CD4-positive, alpha-beta T cell treated with Interferon gamma for 1 hour (primary cell): Measurements from ENCODE around the gene S100A10.

Source experiments
- DNase-seq: peaks from one replicate; pipeline ENCODE4 v3.0.0-alpha.2; 2020

Gene S100A10

GRCh38 chr1:152009691-152010090, 16.0 kb upstream of the S100A10 start:
- DNase-seq: no peak

DNA sequence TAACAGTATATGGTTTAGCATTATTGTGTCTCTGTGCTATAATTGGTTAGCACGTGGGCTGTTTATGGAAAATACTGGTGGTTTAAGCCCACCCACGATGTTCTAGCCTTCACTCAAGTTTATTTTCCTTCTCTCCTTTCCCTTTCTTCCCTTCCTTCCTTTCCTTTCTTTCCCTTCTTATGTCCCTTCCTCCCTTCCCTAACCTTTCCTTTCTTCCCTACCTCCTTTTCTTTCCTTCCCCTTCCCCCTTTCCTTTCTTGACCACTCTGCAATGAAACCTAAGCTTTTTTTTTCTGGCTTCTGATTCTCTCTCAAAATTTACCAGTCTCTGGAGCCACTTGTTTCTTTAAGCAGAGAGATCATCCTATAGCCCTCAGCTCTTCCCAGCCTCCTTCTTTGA, 13.4 kb upstream of the S100A10 start:
- DNase-seq: no peak

- no peak for DNase-seq
Observed at GRCh38 chr1:152005360-152005912, 11.8 kb upstream of the S100A10 start.

GRCh38 chr1:152003846-152004442, 10.3 kb upstream of the S100A10 start:
- no peak for DNase-seq

- no peak for DNase-seq
Observed at GRCh38 chr1:152002960-152003359, 9.3 kb upstream of the S100A10 start.

- DNase-seq: peak; percentile 66
Observed at GRCh38 chr1:152001631-152002584, 8.2 kb upstream of the S100A10 start.

- DNase-seq: peak; percentile 24
Observed at GRCh38 chr1:152000964-152001630, 7.4 kb upstream of the S100A10 start.

GRCh38 chr1:151998611-151999362, 5.1 kb upstream of the S100A10 start:
- DNase-seq: no peak

- no peak for DNase-seq
Observed at GRCh38 chr1:151997284-151997570, 3.6 kb upstream of the S100A10 start.

DNA sequence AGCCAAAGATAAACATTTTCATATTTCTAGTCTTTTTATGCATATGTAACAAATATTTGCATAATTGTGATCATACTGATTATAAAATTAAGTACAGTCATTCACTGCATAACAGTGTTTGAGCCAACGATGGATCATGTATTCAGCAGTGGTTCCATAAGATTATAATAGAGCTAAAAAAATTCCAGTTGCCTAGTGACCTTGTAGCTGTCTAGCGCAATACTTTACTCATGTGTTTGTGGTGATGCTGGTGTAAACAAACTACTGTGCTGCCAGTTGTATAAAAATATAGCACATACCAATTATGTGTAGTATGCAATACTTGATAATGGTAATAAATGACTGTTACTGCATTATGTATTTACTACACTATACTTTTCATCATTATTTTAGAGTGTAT, 2.1 kb upstream of the S100A10 start:
- DNase-seq: no peak

DNA sequence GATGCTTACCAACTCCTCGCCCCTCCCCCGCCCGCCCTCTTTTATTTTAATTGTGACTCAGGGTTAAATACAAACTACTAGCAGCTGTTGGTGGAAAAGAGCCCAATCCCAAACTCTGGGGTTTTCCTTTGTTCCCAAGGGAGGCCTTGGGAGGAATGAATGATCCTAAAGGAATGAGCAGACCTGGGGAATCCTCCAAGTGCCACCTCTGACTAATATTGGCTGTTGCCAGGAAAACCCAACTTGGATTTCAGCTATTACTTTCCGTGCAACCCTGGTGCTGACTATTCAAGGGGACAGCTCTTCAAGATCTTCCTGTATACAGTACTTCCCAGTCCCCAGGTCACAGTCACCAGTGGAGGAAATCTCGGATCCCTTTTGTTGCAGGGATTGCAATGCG, 1.3 kb upstream of the S100A10 start:
- DNase-seq: no peak

DNA sequence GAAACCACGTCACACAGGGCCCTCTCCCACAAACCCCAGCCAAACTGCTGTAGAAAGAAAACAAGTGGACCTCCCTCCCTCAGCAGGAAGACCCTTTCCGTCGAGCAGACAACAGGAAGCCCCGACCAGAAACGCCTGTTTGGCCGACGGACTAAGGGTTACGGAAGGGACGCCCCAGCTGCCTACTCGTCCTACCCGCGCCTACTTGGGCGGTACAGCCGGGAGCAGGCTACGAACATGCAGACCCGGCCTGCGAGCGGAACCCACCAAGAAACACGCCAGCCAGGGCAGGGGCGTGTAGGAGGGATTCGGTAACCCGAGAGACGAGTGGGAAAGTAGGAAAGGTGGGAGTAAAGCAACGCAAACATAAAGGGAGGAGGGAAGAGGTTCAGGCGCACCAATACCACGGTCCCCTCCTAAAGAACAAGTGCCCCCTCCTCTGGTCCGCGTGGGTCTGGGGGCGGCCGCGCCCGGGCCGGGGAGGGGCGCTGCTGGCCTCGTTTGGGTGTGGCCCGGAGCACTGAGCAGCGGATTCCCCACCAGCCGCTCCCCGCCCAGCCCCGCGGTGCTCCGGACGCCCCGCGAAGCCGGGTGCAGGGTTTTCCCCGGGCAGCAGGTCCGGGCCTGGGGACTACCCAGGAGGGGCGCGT, 450 bp downstream of the S100A10 start:
- peak; percentile 49 for DNase-seq

GRCh38 chr1:151992303-151993083, 1.2 kb downstream of the S100A10 start:
- peak; percentile 84 for DNase-seq

GRCh38 chr1:151991663-151992302, 1.9 kb downstream of the S100A10 start:
- no peak for DNase-seq

DNA sequence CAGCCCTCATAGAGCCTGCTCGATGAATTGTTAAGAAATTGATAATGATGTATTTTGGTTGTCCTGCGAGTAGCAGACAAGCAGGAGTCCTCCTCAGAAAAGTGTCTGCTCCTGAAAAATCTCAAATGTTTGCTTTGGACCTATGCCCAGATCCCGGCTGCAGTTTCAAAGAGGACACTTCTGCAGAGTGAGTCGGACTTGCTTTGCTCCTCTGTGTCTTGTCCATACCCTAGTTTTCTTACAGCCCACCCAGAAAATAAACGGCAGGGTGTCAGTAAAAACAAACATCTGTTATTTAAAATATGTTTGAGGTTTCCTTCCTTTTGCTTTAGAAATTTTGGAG, 2.8 kb downstream of the S100A10 start:
- DNase-seq: no peak

GRCh38 chr1:151990058-151990855, 3.4 kb downstream of the S100A10 start:
- no peak for DNase-seq

DNA sequence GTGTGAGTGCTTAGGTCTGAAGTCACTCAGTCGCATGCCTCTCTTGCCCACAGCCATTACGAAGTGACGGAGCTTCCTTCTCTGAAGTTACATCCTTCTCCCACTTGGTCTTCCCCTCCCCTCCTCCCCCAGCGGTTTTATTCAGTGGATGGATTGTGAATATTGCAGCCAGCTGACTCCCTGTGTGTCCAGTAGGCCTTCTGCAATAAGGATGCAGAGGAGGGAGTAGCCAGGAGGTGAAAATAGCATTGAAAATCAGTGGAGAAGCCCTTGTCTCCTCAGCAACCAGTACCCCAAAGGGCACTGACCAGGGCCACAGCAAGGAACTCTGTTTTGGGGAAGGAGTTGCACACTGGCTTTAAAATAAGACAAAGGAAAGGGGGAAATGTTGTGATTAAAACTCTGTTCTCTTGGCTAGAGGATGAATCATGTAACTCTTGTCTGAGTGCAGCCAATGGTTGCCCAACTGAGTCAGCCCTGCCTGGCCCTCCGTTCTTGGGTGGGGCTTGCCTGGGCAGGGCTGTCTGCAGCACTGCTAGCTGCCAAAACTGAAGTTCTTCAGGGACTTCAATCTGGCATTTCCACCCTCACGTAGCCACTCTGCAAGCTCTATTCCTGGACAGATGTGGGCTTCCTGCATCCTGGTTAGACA, 4.3 kb downstream of the S100A10 start:
- DNase-seq: peak; percentile 67

DNA sequence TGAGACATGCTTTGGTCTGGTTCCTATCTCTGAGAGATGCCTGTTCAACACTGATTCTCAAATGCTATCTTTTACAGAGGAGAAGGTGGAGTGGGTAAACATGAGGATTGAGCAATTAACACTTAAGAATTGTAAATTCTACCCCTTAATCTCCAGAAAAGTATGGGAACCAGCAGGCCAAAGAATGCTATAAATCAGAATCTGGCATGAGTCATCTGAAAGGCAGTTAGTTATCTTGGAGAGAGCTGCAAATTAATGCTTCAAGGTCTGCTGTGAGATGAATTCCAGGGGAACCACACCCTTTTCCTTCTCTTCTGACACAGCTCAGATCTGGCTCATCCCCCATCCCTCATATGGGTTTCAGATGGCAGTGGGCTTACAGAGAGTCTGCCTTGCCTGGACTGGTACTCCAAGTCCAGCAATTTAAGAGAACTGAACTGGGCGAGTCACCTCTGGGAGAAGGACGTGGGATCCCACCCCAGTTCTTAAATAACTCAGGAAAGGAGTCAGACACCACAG, 5.2 kb downstream of the S100A10 start:
- no peak for DNase-seq

DNA sequence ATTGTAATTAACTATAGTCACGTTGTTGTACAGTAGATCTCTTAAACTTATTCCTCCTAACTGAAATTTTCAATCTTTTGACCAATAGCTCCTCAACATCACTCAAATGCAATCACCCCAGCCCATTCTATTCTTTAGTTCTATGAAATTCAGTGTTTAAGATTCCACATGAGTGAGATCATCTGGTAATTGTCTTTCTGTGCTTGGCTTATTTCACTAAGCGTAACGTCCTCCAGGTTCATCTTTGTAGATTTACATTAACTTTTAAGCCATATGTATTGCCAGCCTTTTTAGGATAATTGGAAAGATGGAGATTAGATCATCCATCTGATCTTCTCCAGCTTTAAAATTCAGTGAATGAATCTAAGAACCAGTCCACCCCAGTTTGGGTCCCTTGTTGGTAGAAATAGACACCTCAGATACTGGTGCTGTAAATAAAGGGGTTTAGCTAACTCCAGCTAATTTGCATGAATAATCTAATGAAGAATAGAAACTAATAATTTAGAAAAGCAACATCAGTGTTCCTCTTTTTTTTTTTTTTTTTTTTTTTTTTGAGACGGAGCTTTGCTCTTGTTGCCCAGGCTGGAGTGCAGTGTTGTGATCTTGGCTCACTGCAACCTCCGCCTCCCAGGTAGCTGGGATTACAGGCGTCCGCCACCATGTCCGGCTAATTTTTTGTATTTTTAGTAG, 7.0 kb downstream of the S100A10 start:
- no peak for DNase-seq
